Frontal cortex (tissue), 4 donors: ENCODE measurements around the gene ZNF785. TPM values are rescaled to one million over a fixed set of nuclear protein-coding genes. Genes with fewer than 3 reads are reported as not detected.
"Not testable (repeated sequence)": the region's sequence is repeated elsewhere in the genome, so short reads cannot be mapped to it uniquely, and the experiment has no call there.

Experiments
- DNase-seq, 2 donors: peaks; one replicate each; pipeline ENCODE4 v3.0.0; 2012; ENCODE audit warnings: low spot score in 2 of 2
- FAIRE-seq: peaks from 2 replicates; lab custom pipeline; 2012; peaks lifted over from hg19 to GRCh38; lab: Jason Lieb, UNC
- total RNA-seq: library from RNA; depleted of rRNA; stranded (reverse); fragments of >200 nt; gene quantifications from one replicate; pipeline ENCODE4 v1.2.3, GENCODE V29; 2014
- donor health status: control.
- donor health status: control.
- donor health status: control.

ZNF785 gene
- total RNA-seq, result 18.3 TPM

GRCh38 chr16:30585400-30586191 is at the start of gene ZNF785:
Gene ZNF785 (minus strand): TSS chr16:30585697. CDS start chr16:30585611, 86 bp downstream.
- FAIRE-seq, result no peak
- DNase-seq, result peak; percentile 90 to 96

GRCh38 chr16:30633526-30633925 is 48.0 kb upstream of the ZNF785 start:
- DNase-seq, result no peak

GRCh38 chr16:30632454-30632853 is 47.0 kb upstream of the ZNF785 start:
- DNase-seq, FAIRE-seq: not testable (repeated sequence)

More at GRCh38 chr16:30633526-30633925, 48.0 kb upstream of the ZNF785 start:
- FAIRE-seq, result no peak

- DNase-seq, result peak in 1 of 2 donors; percentile 69
- no peak for FAIRE-seq
Measured at GRCh38 chr16:30628628-30629540, 43.4 kb upstream of the ZNF785 start.

- FAIRE-seq (no peak), DNase-seq (no peak)
Measured at GRCh38 chr16:30626236-30626635, 40.7 kb upstream of the ZNF785 start.

- DNase-seq, result no peak
- no peak for FAIRE-seq
Measured at GRCh38 chr16:30623536-30624283, 38.2 kb upstream of the ZNF785 start.

GRCh38 chr16:30622455-30623032 is 37.0 kb upstream of the ZNF785 start:
- DNase-seq (no peak), FAIRE-seq (no peak)

- FAIRE-seq, result no peak
- no peak for DNase-seq
Measured at GRCh38 chr16:30621765-30622164, 36.3 kb upstream of the ZNF785 start.

GRCh38 chr16:30620169-30620568 is 34.7 kb upstream of the ZNF785 start:
- no peak for FAIRE-seq

GRCh38 chr16:30619638-30620037 is 34.1 kb upstream of the ZNF785 start:
- no peak for DNase-seq
- no peak for FAIRE-seq

More at GRCh38 chr16:30620169-30620568, 34.7 kb upstream of the ZNF785 start:
- no peak for DNase-seq

- no peak for FAIRE-seq
- no peak for DNase-seq
Measured at GRCh38 chr16:30619202-30619601, 33.7 kb upstream of the ZNF785 start.

GRCh38 chr16:30615358-30616091 is 30.0 kb upstream of the ZNF785 start:
- FAIRE-seq, result no peak
- DNase-seq, result no peak

- FAIRE-seq (no peak), DNase-seq (peak; percentile 95 to 96)
Measured at GRCh38 chr16:30609926-30610839, 24.7 kb upstream of the ZNF785 start, which contains the start of gene ZNF689. Gene ZNF689 (minus strand): TSS chr16:30610389. CDS start chr16:30610041, 348 bp downstream.

- FAIRE-seq, result no peak
- peak; percentile 52 to 54 for DNase-seq
Measured at GRCh38 chr16:30609002-30609925, 23.8 kb upstream of the ZNF785 start.

GRCh38 chr16:30606004-30606403 is 20.5 kb upstream of the ZNF785 start:
- no peak for FAIRE-seq

GRCh38 chr16:30605158-30605557 is 19.7 kb upstream of the ZNF785 start:
- no peak for DNase-seq
- FAIRE-seq, result no peak

More at GRCh38 chr16:30606004-30606403, 20.5 kb upstream of the ZNF785 start:
- no peak for DNase-seq
